Measurements from ENCODE around the gene ANKRD17. TPM values are rescaled to one million over a fixed set of nuclear protein-coding genes. Genes with fewer than 3 reads are reported as not detected.

Gene ANKRD17
- polyA plus RNA-seq, 1 of the 3 experiments (the other 2 are of a cell fraction): 25.6 TPM

DNA sequence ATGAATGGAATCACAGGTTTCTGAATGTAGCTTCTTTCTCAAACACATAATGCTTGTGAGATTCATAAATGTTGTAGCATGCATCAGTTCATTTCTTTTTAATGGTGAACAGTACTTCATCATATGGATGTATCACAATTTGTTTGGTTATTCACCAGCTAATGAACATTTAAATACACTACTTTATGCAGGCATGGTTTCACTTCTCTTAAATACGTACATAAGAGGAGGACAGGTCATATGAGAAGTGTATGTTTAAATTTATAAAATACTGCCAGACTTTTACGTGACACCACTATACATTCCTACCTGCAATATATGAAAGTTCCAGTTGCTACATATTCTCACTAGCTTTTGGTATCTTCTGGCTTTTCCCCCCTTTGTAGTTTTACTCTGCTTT lies 65.4 kb downstream of the ANKRD17 start (continued):
- TF ChIP-seq REST (IDR thresholded peaks at IDR 0.05; ENCODE audit: low read depth, low read length): no peak

DNA sequence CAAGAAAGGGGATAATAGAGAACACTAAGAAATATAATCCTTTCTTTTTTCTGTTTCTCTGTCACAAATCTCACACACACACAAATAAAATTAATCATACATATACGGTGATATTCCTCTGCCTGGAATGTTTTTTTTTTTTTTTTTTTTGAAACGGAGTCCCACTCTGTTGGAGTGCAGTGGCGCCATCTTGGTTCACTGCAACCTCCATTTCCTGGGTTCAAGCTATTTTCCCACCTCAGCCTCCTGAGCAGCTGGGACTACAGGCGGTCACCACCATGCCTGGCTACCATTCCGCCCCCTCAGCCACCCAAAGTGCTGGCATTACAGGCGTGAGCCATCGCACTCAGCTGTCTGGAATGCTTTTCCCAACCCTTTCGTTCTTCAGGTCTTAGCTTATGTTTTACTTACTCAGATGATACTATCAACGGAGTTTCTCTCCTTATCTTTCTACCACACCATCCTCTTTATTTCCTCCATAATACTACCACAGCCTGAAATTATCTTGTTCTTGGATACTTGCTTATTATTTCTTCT lies 69.3 kb downstream of the ANKRD17 start:
- CTCF ChIA-PET: interaction anchor here (1.0 kb wide), 1 partner anchor 70 kb away, joined by 3 read pairs; no protein-coding TSS in a partner anchor
- Histone ChIP-seq H3K4me1 (ENCODE audit: control insufficient read depth in 1 of 2, insufficient read depth in 2 of 2, low read depth in 1 of 2, low read length in 1 of 2) (peaks cover 0 to 4% of the 10 kb centered on the region in 2 experiments; a peak in 1 of 4 replicates), H3K4me2 (no peak overlapping the region), H4K20me1 (ENCODE audit: insufficient read depth) (peaks cover 17% of the 10 kb centered on the region), H3K9me2 (no peaks in the 10 kb centered on the region), H3K27ac (ENCODE audit: low read depth in 2 of 2, low read length in 1 of 2) (no peak overlapping the region), H3K79me2 (ENCODE audit: insufficient read depth) (peaks cover 98% of the 10 kb centered on the region), H3K9ac (no peak overlapping the region), H3F3A (replicated peaks; ENCODE audit: insufficient read depth) (peaks cover 31% of the 10 kb centered on the region), H3K36me3 (replicated peaks in 1 of 2; ENCODE audit: control insufficient read depth in 1 of 2, insufficient read depth in 2 of 2, low read length in 1 of 2) (peaks cover 0 to 26% of the 10 kb centered on the region in 2 experiments), H2AFZ (ENCODE audit: low read depth) (no peak overlapping the region), H3K9me3 (no peaks in the 10 kb centered on the region), H3K4me3 (ENCODE audit: low read depth in 2 of 2, low read length in 1 of 2) (no peak overlapping the region), H3K27me3 (ENCODE audit: insufficient read depth) (no peaks in the 10 kb centered on the region)
- TF ChIP-seq GATA2 (CRISPR knock-in tag; IDR thresholded peaks at IDR 0.05) (no peak), YY1 (IDR thresholded peaks at IDR 0.05; ENCODE audit: low read depth) (no peak), TAF1 (IDR thresholded peaks at IDR 0.05; ENCODE audit: borderline replicate concordance, low read depth, low read length) (no peak), GABPA (IDR thresholded peaks at IDR 0.05; ENCODE audit: low read depth) (no peak), RAD21 (IDR thresholded peaks at IDR 0.05; ENCODE audit: low read length) (no peak), MEF2A (IDR thresholded peaks at IDR 0.05; ENCODE audit: borderline replicate concordance, low read depth) (no peak), PBX3 (IDR thresholded peaks at IDR 0.05) (no peak), FOXJ3 (CRISPR knock-in tag; IDR thresholded peaks at IDR 0.05) (no peak), ELF1 (IDR thresholded peaks at IDR 0.05) (no peak), FOXM1 (IDR thresholded peaks at IDR 0.05; ENCODE audit: low read depth) (no peak)
- TF ChIP-seq, protein P1, sequence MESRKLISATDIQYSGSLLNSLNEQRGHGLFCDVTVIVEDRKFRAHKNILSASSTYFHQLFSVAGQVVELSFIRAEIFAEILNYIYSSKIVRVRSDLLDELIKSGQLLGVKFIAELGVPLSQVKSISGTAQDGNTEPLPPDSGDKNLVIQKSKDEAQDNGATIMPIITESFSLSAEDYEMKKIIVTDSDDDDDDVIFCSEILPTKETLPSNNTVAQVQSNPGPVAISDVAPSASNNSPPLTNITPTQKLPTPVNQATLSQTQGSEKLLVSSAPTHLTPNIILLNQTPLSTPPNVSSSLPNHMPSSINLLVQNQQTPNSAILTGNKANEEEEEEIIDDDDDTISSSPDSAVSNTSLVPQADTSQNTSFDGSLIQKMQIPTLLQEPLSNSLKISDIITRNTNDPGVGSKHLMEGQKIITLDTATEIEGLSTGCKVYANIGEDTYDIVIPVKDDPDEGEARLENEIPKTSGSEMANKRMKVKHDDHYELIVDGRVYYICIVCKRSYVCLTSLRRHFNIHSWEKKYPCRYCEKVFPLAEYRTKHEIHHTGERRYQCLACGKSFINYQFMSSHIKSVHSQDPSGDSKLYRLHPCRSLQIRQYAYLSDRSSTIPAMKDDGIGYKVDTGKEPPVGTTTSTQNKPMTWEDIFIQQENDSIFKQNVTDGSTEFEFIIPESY (IDR thresholded peaks at IDR 0.05; ENCODE audit: borderline replicate concordance, low read depth): no peak
- POLR2A ChIA-PET: no interaction called here
- 97% methylated on average over 9 of the region's 9 CpGs for WGBS (ENCODE audit: low lambda C conversion rate)
- no peak for DNase-seq

All from SK-N-SH (cell line).